Endometrial microvascular endothelial cells (primary cell): ENCODE results near the gene MBOAT1. TPM values are rescaled to one million over a fixed set of nuclear protein-coding genes. Genes with fewer than 3 reads are reported as not detected.
"Not testable (repeated sequence)": the region's sequence is repeated elsewhere in the genome, so short reads cannot be mapped to it uniquely, and the experiment has no call there.

Experiments used
- in situ Hi-C: cut with HindIII; loops from 2 replicates; pipeline ENCODE4 v1.10.0; 2017; ENCODE audit warnings: low sequenced_read_pairs, low pct_unique_long_range_greater_than_20kb; ENCODE audit errors: inconsistent ontology term
- total RNA-seq: library from RNA; depleted of rRNA; stranded (reverse); fragments of >200 nt; gene quantifications from one replicate; pipeline ENCODE4 v1.2.3, GENCODE V29; 2015; ENCODE audit errors: inconsistent ontology term

The MBOAT1 gene
- 5.3 TPM for total RNA-seq

- in situ Hi-C loops: no loop called here
Measured at GRCh38 chr6:20212392-20213111, at the start of gene MBOAT1. Gene MBOAT1, minus strand, starts transcription at chr6:20212469. Its CDS starts 235 bp downstream, at chr6:20212234.

GRCh38 chr6:20261685-20262084, 49.4 kb upstream of the MBOAT1 start:
- in situ Hi-C loops: no loop called here

GRCh38 chr6:20260360-20260759, 48.1 kb upstream of the MBOAT1 start:
- in situ Hi-C loops: no loop called here

GRCh38 chr6:20259316-20260049, 47.2 kb upstream of the MBOAT1 start:
- in situ Hi-C loops: no loop called here

GRCh38 chr6:20255428-20255827, 43.2 kb upstream of the MBOAT1 start:
- in situ Hi-C loops: no loop called here

GRCh38 chr6:20254295-20254694, 42.0 kb upstream of the MBOAT1 start:
- in situ Hi-C loops: no loop called here

- in situ Hi-C loops: no loop called here
Measured at GRCh38 chr6:20253021-20253420, 40.8 kb upstream of the MBOAT1 start.

GRCh38 chr6:20252311-20252710, 40.0 kb upstream of the MBOAT1 start:
- in situ Hi-C loops: no loop called here

GRCh38 chr6:20251525-20251924, 39.3 kb upstream of the MBOAT1 start:
- in situ Hi-C loops: no loop called here

GRCh38 chr6:20246125-20246524, 33.9 kb upstream of the MBOAT1 start:
- in situ Hi-C loops: no loop called here

GRCh38 chr6:20244807-20245681, 32.8 kb upstream of the MBOAT1 start:
- in situ Hi-C loops: not testable (repeated sequence)

- in situ Hi-C loops: no loop called here
Measured at GRCh38 chr6:20243288-20243687, 31.0 kb upstream of the MBOAT1 start.

GRCh38 chr6:20242397-20242796, 30.1 kb upstream of the MBOAT1 start:
- in situ Hi-C loops: no loop called here

GRCh38 chr6:20241102-20241501, 28.8 kb upstream of the MBOAT1 start:
- in situ Hi-C loops: no loop called here

- in situ Hi-C loops: no loop called here
Measured at GRCh38 chr6:20238688-20239587, 26.7 kb upstream of the MBOAT1 start.

- in situ Hi-C loops: no loop called here
Measured at GRCh38 chr6:20237677-20238460, 25.6 kb upstream of the MBOAT1 start.

- in situ Hi-C loops: no loop called here
Measured at GRCh38 chr6:20236909-20237600, 24.8 kb upstream of the MBOAT1 start.
